NCI-H82 (cell line): ENCODE measurements around the gene TBX6.
"Not testable (repeated sequence)": the region's sequence is repeated elsewhere in the genome, so short reads cannot be mapped to it uniquely, and the experiment has no call there.

Experiments
- DNase-seq: peaks from one replicate; lab custom pipeline; 2025; lab: John Stamatoyannopoulos, UW

The TBX6 gene, protein sequence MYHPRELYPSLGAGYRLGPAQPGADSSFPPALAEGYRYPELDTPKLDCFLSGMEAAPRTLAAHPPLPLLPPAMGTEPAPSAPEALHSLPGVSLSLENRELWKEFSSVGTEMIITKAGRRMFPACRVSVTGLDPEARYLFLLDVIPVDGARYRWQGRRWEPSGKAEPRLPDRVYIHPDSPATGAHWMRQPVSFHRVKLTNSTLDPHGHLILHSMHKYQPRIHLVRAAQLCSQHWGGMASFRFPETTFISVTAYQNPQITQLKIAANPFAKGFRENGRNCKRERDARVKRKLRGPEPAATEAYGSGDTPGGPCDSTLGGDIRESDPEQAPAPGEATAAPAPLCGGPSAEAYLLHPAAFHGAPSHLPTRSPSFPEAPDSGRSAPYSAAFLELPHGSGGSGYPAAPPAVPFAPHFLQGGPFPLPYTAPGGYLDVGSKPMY

DNA sequence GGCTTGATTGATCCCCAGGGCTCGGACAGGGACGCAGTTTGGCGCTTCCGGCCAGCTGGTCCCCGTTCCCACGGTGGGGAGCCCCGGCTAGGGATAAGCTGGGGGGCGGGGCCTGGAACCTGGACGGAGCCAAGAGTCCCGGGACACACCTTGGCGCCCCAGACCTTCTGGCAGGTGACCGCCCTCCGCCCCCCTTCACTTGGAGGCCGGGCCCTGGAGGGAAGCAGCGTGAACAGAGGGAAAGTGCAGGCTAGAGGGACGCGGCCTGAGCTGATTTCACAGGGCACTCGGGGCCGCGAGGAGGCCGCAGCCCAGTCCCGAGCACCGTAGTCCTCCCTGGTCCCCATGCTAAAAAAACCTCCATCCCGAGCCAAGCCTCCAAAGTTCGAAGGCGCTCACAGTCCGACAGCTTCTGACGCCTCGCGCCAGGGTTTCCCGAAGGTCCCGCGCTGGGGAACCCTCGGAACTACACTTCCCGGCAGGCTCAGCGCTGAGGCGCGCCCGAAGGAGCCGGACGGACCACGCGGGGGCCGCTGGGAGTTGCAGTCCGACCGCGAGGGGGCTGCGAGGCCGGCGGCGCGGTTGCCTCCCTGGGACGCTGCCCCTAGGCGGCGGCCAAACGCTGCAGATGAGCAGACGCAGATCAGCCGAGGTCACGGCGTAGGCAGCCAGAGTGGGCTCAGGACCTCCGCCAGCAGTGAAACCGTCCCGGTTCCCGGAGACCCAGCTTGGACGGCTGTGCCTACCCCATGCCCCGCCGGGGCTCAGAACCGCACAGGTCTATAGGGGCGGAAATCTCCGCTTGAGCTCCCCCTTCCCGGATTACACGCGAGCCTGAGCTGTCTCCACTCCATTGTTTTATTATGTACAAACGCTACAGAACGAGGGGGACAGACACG lies at the start of gene TBX6:
Gene TBX6, minus strand, starts transcription at position 451 of the 899 bp plus-strand sequence. CDS start 731 bp downstream, outside the sequence.
- peak; percentile 95 for DNase-seq

DNA sequence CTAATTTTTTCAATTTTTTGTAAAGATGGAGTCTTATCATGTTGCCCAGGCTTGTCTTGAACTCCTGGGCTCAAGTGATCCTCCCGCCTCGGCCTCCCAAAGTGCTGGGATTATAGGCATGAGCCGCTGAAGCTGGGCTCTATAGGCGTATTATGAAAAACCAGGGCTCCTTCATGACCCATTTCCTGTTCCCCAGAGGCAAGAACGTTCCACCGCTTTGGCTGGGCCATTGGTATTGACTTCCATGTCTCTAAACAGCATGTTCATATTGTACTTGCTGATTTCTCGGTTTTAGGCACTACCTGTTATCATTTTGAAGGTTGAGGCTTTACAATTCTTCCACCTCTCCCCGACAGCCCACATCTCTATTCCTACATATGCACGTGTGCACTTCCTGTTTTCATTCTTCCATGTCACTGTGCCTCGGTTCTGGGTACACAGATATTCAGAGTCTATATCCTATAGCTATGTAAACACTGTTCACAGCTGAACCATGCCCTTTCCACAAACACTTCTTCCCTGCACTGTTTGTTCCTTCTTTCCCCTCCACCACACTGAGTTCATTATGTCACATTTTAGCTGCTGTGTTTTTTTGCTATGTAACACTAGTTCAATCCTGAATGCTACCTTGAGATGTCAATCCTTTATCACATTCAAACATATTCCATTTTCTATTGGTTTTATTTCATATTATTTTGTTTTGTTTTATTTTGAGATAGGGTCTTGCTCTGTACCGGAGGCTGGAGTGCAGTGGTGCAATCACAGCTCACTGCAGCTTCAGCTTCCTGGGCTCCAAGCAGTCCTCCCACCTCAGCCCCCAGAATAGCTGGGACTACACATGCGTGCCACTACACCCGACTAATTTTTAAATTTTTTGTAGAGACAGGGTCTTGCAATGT lies 48.1 kb upstream of the TBX6 start:
- DNase-seq = no peak

DNA sequence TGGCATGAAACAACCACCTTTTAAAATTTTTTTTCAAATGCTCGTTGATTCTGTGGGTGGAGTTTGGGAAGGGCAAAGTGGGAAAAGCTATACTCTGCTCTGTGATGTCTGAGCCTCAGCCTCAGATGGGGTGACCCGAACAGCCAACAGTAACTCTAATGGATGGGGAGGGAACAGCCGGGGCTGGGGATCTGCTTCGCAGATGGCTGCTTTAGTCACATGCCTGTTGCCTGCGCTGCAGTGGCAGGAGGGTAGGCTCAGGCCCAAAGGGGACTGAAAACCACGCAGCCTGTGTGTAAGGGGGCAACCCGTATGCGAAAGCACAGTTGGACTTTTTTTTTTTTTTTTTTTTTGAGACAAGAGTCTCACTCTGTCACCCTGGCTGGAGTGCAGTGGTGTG lies 46.2 kb upstream of the TBX6 start:
- peak; percentile 28 for DNase-seq

DNA sequence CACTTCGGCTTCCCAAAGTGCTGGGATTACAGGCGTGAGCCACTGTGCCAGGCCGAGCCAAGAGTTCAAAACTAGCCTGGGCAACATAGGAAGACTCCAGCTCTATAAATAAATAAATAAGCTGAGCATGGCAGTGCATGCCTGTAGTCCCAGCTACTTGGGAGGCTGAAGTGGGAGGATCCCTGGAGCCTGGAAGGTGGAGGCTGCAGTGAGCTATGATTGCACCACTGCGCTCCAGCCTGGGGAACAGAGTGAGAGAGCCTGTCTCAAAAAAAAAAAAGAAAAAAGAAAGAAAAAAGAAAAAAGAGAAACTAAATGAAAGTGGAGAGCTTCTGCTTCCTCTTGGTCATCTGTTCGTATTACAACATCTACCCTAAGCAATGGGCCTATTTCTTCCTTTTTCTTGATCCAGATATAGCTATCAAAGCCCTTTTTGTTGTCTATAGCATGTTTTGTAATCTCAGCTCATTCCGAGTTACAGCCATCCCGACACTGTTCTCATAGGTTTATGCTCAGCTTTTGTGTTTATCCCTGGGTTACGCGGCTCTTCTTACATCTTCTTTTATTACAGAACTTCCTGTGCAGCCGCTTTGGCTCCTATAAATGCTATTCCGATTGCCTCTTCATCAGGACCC lies 45.4 kb upstream of the TBX6 start:
- DNase-seq = no peak

DNA sequence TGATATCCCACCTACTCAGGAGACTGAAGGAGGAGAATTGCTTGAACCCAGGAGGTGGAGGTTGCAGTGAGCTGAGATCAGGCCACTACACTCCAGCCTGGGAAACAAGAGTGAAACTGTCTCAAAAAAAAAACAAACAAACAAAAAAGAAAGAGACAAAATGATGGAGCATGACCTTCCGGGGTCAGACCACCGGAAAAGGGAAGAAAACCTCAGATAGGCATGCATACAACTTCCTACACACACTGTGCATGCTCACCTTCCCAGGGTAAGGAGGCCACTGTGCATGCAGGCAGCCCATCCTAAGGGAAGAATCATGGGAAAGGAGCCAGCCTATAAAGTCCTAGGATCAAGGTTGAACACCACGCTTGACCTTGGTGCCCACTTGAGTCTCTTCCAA lies 40.9 kb upstream of the TBX6 start:
- DNase-seq = no peak

DNA sequence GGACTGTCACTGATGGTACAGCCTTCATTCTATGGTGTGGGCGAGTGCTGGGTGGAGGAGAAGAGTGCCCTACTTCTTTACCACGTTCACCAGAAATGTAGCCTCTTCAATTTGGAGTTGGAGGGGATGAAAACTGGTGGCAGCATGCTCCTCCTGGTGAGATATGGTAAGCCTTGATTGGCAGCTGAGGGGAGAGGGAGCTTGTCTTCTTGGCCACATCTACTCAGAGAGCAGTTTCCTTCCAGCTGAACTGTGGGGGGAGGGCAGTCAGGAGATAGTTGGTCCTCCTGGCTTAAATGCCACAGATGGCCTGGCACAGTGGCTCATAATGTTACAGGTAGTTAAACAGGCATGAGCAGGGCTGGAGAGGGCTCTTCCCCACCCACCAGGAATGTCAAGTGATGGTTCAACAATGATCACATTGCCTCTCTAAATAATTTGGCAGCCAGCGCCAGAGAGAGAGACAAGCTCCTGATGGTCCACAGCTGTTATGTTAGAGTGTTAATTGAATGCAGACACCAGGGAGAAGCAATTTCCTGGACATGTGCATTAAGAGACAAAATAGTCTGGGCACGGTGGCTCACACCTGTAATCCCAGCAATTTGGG lies 40.2 kb upstream of the TBX6 start:
- no peak for DNase-seq

DNA sequence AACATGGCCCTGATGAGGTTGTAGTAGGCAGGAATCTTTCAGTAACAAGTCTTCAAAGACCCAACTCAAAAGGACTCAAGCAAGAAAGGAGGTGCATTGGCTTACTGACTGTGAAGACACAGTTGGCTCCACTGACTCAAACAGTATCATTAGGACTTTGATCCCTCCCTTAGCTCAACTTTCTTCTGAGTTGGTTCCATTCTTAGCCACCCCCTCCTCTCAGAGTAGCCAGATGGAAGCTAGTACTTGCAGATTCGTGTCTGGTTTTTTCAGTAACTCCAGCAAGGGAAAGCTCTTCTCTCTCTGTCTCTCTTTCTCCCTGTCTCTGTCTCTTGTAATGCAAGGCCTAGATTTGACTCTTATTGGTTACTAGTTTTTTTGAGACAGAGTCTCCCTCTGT lies 36.3 kb upstream of the TBX6 start:
- no peak for DNase-seq

DNA sequence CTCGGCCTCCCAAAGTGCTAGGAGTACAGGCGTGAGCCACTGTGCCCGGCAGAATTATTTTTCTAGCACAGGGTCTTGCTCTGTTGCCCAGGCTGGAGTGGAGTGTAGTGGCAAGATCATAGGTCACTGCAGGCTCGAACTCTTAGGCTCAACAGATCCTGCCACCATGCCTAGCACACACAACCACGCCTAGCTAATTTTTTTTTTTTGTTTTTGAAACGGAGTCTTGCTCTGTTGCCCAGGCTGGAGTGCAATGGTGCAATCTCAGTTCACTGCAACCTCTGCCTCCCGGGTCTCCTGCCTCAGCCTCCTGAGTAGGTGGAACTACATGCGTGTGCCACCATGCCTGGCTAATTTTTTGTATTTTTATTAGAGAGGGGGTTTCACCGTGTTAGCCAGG lies 34.0 kb upstream of the TBX6 start:
- DNase-seq = not testable (repeated sequence)

DNA sequence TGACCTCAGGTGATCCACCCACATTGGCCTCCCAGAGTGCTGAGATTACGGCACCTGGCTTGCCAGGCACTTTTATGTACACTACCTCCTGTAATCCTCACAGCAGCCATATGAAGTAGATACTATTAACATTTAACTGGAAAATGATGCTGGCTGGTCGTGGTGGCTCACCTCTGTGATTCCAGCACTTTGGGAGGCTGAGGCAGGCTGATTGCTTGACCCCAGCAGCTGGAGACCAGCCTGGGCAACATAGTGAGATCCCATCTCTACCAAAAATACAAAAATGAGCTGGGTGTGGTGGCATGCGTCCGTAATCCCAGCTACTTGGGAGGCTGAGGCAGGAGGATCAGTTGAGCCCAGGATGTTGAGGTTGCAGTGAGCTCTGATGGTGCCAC lies 33.3 kb upstream of the TBX6 start:
- no peak for DNase-seq

DNA sequence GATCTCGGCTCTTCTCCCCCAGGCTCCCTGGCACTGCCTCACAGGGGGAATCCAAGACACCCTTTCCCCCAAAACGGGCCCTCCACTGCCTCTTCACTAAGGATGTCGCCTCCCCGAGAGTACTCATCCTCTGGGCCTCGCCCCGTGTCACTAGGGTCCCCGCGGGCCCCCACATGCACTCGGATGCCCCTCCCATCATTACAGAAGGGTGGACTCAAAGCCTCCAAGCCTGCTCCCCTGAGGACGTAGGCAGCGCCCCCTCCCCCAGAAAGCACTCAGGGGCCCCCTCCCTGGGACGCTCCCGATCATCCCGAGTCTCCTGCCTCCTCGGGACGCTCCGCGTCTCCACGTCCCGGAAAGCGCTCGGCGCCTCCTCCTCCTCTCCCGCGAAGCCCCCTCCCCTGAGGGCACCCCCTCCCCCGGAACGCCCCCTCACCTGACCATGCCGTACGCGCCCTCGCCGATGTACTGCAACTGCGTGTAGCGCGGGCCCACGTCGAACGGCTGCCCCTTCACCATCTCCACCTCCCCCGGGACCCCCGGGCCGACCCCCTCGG lies 31.0 kb upstream of the TBX6 start:
- DNase-seq = peak; percentile 70

DNA sequence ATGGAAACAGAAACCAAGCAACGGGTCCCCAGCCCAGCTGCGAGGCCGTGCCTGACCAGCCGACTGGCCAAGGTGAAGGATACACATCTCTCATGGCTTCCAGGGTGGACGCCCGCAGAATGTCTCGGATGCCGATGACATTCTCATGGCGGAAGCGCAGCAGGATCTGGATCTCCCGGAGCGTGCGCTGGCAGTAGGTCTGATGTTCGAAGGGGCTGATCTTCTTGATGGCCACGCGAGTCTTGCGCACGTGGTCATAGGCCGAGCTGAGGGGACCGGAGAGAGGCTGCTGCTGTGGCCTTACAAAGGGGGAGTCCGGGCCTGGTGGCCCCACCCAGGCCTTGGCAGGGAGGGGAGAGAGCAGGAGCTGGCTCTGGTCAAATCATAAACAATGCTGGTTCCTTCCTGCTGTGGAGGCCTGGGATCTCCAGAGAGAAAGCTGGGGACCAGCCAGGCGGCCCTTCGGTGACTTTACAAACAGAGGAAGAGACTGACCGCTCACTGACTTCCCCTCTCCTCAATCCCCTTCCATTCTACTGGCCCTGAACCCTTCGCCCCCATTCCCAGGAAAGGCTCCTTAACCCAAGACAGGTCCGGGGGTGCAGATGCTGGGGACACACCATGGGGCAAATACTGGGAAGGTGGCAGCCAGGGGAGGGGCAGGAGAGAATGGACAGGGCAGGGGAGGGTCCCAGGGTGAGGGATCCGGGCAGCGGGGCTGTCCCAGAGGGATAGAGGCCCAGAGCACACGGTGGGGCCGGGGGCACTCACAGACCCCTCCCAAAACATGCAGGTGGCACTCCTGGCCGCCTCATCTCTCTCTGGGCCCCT lies 30.2 kb upstream of the TBX6 start:
- DNase-seq = no peak

DNA sequence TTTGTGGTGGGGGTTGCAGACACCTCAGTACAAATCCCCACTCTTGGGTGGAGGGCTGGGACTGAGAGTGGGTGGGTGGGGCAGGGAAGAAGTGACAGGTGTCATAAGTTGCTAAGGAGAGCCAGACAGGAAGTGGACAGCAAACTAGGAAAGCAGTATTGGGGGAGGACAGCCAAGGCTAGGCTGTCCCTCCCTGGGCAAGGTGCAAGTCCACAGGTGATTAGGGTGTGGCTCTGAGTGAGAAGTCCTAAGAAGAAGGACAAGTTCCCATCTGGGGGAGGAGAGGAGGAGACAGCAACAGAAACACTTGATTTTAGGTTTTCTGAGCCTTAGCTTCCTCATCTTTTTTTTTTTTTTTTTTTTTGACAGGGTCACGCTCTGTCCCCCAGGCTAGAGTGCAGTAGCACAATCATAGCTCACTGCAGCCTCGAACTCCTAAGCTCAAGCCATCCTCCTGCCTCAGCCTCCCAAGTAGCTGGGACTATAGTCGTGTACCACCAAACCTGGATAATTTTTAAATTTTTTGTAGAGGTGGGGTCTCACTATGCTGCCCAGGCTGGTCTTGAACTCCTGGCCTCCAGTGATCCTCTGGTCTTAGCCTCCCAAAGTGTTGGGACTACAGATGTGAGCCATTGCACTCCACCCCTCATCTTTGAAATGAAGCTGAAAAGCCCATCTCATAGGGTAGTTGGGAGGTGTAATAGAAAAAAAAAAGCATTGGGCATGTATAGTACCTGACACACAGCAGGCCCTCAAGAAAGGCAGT lies 28.8 kb upstream of the TBX6 start:
- DNase-seq = no peak

DNA sequence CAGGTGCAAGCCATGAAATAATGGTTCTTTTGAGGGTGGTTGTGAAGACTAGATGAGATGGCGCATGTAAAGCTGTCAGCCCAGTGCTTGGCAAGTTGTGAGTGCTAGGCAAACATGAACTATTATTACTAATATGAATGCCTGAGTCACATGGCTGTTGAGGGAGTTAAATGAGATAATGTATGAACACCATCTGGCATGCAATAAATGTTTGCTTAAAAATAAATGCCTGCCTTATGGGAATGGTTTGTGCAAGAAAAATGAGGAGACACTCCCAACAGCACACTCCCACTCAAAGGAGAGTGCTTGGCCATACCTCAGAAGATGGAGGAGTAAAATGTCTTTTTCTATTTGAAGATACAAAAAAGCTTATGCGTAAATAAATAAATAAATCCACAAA lies 27.7 kb upstream of the TBX6 start:
- no peak for DNase-seq

DNA sequence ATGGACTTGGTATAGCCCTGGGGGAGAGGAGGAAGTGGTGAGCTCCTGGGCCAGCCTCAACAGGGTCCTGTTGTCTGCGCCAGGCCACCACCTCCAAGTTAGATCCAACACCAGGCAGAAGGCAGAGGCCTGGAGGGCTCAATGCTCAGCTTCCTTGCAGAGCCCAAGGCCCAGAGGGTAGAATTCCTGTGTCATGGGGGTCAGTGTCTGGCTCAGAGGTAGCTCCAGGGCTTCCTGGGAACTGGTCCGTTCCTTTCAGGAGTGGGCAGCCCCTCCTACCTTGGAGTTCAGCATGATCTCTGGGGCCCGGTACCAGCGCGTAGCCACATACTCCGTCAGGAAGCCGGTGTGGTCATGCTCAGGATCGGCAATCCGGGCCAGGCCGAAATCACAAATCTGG lies 26.0 kb upstream of the TBX6 start:
- no peak for DNase-seq

DNA sequence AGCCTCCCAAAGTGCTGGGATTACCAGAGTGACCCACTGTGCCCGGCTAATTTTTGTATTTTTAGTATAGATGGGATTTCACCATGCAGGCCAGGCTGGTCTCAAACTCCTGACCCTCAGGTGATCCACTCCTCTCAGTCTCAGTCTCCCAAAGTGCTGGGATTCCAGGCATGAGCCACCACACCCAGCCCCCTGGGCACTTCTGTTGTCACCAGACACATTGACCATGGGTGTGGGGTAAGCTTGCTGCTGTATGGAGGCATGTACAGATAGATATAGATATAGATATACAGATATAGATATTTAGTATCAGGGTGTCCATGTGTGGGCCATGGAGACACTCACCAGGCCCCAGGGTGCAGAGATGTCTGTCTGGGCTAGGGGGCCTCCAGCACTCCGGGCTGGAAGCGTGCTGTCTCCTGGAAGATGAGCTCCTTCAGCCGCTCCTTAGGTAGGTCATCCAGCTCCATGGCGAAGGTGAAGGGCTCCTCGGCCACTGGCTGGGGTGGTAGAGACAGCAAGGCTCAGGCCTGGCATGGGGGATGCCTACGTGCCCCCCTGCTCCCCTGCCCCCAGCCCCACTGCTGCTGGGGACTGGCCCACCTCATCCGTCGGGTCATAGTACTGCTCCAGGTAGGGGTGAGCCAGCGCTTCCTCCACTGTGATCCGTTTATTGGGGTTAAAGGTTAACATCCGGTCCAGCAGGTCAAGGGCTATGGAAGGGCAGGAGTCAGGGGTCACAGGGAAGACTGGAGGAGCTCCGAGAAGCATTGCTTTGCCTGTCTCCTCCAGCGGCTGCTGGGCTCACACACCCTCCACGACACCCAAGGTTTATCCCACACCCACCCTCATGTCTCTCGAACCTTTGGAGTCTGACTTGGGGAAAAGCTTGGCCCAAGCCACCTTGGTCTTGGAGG lies 24.8 kb upstream of the TBX6 start:
- DNase-seq = no peak

DNA sequence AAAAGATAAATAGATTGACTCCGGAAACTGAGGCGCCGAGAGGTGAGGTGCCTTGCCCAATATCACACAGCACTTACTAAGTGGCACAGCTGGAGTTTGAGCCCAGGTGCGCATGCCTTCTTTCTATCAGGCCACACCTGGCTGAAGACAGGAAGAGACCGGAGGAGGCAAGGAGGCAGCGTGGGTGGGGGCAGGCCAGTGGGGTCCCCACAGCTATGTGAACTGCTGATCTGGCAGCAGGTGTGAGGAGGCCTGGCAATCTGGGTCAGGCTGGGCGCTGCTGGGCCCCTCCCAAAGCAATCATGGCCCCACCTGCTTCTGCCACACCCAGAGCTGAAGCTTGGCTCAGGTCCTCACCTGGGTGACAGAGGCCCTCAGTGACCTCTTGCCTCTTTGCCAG lies 23.5 kb upstream of the TBX6 start:
- no peak for DNase-seq

DNA sequence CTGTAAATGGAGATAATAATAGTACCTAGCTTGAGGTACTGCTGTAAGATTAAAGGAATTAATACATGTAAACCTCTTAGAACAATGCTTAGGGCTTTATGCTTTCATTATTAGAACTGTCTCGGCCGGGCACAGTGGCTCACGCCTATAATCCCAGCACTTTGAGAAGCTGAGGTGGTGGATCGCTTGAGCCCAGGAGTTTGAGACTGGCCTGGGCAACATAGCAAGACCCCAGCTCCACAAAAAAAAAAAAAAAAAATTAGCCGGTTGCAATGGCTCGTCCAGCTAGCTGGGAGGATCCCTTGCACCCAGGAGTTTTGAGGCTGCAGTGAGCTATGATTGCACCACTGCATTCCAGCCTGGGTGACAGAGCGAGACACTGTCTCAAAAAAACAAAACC lies 23.1 kb upstream of the TBX6 start:
- DNase-seq = peak; percentile 17

DNA sequence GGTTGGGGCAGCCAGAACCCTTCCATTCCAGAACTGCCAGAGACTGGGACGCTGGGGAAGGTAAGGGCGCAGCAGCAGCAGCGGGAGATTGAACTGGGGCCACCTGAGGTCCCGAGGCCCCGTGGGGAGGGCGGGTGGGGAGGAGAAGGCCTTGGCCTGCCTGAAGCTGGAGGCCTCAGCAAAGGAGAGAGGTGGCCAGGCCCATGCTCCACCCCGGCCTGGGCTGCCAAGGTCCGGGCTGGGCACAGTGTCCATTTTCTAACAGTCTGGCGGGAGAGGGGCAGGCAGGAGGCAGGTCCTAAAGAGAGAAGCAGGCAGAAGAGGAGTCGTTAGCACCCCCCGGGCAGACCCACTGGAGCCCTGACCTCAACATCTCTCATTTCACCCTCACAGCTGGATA lies 22.7 kb upstream of the TBX6 start:
- DNase-seq = no peak
